ENCODE data around the gene BLVRA.
A peak's percentile ranks its signal among the peaks of the same experiment; 100 is the strongest.
"Not testable (repeated sequence)": the region's sequence is repeated elsewhere in the genome, so short reads cannot be mapped to it uniquely, and the experiment has no call there.

BLVRA gene

GRCh38 chr7:43769791-43770465 is 11.4 kb downstream of the BLVRA start:
- no peak for DNase-seq

- DNase-seq, result peak; percentile 88
Observed at GRCh38 chr7:43771128-43771527, 12.6 kb downstream of the BLVRA start.

GRCh38 chr7:43771573-43771972 is 13.1 kb downstream of the BLVRA start:
- peak; percentile 63 for DNase-seq

- not testable (repeated sequence) for DNase-seq
Observed at GRCh38 chr7:43773268-43773667, 14.8 kb downstream of the BLVRA start.

GRCh38 chr7:43775255-43775654 is 16.8 kb downstream of the BLVRA start:
- not testable (repeated sequence) for DNase-seq

- not testable (repeated sequence) for DNase-seq
Observed at GRCh38 chr7:43778293-43779044, 20.0 kb downstream of the BLVRA start.

GRCh38 chr7:43779045-43779812 is 20.7 kb downstream of the BLVRA start:
- peak; percentile 94 for DNase-seq

- peak; percentile 42 for DNase-seq
Observed at GRCh38 chr7:43781726-43782607, 23.5 kb downstream of the BLVRA start.

- no peak for DNase-seq
Observed at GRCh38 chr7:43782768-43783555, 24.5 kb downstream of the BLVRA start.

GRCh38 chr7:43784030-43784584 is 25.6 kb downstream of the BLVRA start:
- no peak for DNase-seq

DNA sequence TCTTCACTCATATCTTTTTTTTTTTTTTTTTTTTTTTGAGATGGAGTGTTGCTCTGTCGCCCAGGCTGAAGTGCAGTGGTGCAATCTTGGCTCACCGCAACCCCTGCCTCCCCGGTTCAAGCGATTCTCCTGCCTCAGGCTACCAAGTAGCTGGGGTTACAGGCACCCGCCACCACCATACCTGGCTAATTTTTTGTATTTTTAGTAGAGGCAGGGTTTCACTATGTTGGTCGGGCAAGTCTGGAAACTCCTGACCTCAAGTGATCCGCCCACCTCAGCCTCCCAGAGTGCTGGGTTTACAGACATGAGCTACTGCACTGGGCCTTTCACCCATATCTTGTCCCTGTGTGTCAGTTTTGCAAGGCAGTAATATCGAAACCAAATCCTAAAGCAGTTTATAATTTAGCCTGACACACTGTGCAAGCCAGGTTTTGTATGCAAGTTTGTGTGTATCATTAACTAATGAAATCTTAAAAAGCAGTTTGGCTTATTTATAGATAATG is 26.2 kb downstream of the BLVRA start:
- DNase-seq, result not testable (repeated sequence)

- DNase-seq, result no peak
Observed at GRCh38 chr7:43785420-43785819, 26.9 kb downstream of the BLVRA start.

DNA sequence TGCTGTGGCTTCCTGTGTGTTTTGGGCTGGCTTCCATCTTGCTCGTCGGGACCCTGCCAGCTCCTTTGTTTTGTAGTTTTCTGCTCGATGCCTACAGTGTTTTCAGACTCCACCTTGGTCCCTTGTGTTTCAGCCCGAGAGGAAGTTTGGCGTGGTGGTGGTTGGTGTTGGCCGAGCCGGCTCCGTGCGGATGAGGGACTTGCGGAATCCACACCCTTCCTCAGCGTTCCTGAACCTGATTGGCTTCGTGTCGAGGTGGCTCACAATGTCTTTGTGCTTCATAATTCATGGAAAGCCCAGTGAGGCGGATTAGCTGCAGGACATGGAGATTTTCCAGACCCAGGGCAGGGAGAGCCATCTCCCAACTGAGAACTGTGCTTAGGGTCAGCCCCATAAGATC is 29.3 kb downstream of the BLVRA start:
- no peak for DNase-seq

DNA sequence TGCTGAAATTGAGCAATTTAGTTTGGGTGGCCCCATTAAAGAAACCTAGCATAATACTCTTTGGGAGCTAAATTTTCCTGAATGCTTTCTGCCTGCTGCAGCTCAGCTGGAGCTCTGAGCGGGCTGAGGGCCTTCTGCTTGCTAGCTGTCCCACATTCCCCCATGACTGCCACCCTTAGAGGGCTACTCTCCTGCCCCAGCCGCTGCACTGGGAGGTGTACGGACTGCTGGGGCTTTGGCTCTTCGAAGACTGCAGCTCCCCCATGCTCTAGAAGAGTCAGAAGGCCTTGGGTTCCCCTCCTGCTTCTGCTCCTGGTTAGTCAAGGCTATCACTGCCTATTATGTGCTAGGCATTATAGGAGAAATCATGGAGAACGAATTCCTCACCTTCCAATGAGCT is 31.5 kb downstream of the BLVRA start:
- no peak for DNase-seq

DNA sequence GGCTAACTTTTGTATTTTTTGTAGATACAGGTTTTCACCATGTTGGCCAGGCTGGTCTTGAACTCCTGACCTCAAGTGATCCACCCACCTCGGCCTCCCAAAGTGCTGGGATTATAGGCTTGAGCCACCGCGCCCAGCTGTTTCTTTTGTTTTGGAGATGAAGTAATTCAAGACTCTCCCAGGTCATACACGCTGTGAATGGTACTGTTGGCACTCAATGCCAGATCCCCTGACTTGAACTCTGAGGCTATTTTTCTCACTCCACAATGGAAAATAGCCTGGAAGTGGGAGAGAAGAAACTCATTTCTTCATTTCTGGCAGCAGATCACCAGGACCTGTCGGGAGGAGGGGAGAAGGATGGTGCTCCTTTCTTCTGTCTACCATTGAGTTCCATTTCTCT is 32.4 kb downstream of the BLVRA start:
- no peak for DNase-seq

DNA sequence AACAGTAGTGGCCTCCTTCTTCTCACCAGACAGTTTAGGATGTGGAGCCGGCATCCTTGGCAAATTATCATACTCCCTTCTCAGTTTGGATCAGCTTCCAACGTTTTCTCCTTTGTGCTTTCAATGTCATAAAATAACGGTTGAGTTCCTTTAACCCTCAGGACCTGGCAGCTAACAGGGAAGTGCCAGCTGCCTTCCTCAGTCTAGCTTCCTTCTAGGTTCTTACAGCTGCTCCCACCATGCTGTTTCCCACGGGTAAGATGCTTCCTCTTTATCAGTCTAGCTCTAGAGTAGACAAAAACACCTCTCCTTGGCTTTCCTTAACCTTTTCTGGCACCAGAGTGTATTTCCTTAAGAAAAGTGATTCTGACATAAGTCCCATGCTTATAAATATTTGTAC is 33.2 kb downstream of the BLVRA start:
- peak; percentile 35 for DNase-seq

DNA sequence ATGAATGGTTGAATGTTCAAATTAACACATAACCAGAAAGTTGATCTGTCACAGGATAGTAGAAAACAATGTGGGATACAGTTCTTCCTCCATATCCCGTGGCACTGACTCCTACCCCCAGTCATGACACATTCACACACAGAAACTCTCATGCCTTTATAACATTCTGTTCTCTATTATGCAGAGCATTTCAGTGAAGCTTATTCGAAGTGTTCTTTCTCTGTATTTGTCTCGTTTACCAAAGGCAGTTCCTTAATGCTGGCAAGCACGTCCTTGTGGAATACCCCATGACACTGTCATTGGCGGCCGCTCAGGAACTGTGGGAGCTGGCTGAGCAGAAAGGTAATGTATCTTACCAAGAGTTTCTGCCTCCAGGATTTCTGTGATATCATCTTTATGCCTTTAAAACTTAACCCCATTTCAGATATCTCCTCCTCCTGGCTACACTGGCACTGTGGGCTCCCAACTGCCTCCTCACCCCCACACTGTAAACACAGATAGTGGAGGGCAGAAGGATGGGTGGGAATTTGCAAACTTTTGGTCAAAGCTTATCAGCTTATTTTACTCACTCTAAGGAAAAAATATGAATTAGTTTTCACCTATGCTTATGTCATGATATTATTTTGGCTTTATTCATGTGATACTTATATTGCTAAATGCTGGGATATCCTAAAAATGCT is 34.1 kb downstream of the BLVRA start:
- peak; percentile 66 for DNase-seq

GRCh38 chr7:43799605-43800004 is 41.1 kb downstream of the BLVRA start:
- peak; percentile 54 for DNase-seq

- DNase-seq, result no peak
Observed at GRCh38 chr7:43803865-43804264, 45.4 kb downstream of the BLVRA start.

- DNase-seq, result no peak
Observed at GRCh38 chr7:43808410-43808809, 49.9 kb downstream of the BLVRA start.
